Measurements from ENCODE around the gene ARHGAP1.

GRCh38 chr11:46729110-46730027, 28.9 kb upstream of the ARHGAP1 start:
- TF ChIP-seq CTCF (IDR thresholded peaks at IDR 0.05) (no peak), EZH2phosphoT487 (IDR thresholded peaks at IDR 0.05) (no peak), EZH2 (IDR thresholded peaks at IDR 0.05) (no peak)

All from neural progenitor cell (in vitro differentiated cells).